ENCODE measurements around the gene EPB41L4B. TPM values are rescaled to one million over a fixed set of nuclear protein-coding genes. Genes with fewer than 3 reads are reported as not detected.
"Not testable (repeated sequence)": the region's sequence is repeated elsewhere in the genome, so short reads cannot be mapped to it uniquely, and the experiment has no call there.

The EPB41L4B gene
- 10 to 100 TPM; 13.4 to 17.3 (median 14.3) TPM for polyA plus RNA-seq (ENCODE audit: insufficient read length in 3 of 3)

GRCh38 chr9:109320742-109321448 lies at the start of gene EPB41L4B:
EPB41L4B (minus strand) TSS chr9:109321059; CDS start chr9:109320446, 613 bp downstream.
- peak in 1 of 3 donors; percentile 69 for DNase-seq (ENCODE audit: low read depth in 3 of 3, low spot score in 2 of 3)

- DNase-seq (ENCODE audit: low read depth in 3 of 3, low spot score in 2 of 3) = no peak
Observed at GRCh38 chr9:109369285-109369684, 48.4 kb upstream of the EPB41L4B start.

- DNase-seq (ENCODE audit: low read depth in 3 of 3, low spot score in 2 of 3) = no peak
Observed at GRCh38 chr9:109360771-109361170, 39.9 kb upstream of the EPB41L4B start.

- DNase-seq (ENCODE audit: low read depth in 3 of 3, low spot score in 2 of 3) = not testable (repeated sequence)
Observed at GRCh38 chr9:109358968-109359603, 38.2 kb upstream of the EPB41L4B start.

GRCh38 chr9:109355564-109356297 lies 34.9 kb upstream of the EPB41L4B start:
- no peak for DNase-seq (ENCODE audit: low read depth in 3 of 3, low spot score in 2 of 3)

GRCh38 chr9:109354190-109354589 lies 33.3 kb upstream of the EPB41L4B start:
- DNase-seq (ENCODE audit: low read depth in 3 of 3, low spot score in 2 of 3) = no peak

DNA sequence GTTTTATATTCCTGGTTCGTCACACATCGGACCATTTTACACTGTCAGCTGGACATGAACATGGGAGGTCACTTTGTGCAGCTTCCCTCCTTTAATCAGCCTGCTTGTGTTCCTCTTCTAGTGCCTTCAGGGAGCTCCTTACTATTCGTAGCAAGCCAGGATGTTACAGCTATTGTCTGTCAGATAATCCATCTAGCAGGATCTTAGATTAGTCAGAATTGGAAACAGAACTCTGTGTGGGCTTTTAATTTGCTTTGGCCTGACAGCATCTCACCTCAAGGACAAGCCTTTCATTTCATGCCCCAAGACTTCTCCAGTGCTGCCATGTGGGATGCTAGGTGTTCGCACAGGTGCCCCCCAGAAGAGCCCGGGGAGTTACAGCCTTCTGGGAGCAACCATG lies 30.2 kb upstream of the EPB41L4B start:
- DNase-seq (ENCODE audit: low read depth in 3 of 3, low spot score in 2 of 3) = no peak

GRCh38 chr9:109349421-109349846 lies 28.6 kb upstream of the EPB41L4B start:
- no peak for DNase-seq (ENCODE audit: low read depth in 3 of 3, low spot score in 2 of 3)

DNA sequence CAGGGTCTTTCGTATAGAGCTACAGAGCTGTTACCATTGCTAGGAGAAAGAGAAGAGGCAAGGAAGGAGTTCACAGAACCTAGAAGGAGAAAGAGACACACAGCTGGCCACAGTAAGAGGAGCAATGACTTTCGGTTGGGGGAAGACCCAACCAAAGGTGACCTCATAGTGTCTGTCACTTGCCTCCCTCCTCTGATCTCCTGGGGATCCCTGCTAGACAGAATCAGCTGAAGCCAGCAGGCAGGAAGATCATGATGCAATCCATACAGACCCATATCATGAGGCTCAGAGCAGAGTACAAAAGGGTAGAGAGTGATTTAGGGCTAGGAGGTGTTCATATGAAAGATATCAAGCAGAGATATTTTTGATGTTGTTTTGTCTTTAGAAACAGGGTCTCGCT lies 26.0 kb upstream of the EPB41L4B start:
- DNase-seq (ENCODE audit: low read depth in 3 of 3, low spot score in 2 of 3) = no peak

DNA sequence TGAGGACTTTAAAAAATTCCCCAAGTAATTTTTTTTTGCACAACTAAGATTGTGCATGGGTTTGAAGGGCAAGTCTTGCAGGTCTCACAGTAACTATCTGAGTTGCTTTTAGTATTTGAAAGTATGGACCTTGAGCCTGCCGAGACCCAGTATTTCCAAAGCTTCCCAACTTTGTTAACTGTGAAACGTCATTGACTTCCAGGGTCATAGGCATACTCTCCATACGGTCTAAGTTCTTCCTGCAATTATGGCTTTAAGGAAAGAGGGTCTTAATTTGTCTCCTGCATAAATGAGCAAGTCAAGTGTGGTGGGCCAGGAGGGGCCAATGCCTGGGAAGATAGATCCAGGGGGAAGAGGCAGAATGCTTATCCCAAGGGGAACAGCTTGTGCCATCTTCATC lies 24.0 kb upstream of the EPB41L4B start:
- no peak for DNase-seq (ENCODE audit: low read depth in 3 of 3, low spot score in 2 of 3)

GRCh38 chr9:109342878-109343277 lies 22.0 kb upstream of the EPB41L4B start:
- DNase-seq (ENCODE audit: low read depth in 3 of 3, low spot score in 2 of 3) = no peak

DNA sequence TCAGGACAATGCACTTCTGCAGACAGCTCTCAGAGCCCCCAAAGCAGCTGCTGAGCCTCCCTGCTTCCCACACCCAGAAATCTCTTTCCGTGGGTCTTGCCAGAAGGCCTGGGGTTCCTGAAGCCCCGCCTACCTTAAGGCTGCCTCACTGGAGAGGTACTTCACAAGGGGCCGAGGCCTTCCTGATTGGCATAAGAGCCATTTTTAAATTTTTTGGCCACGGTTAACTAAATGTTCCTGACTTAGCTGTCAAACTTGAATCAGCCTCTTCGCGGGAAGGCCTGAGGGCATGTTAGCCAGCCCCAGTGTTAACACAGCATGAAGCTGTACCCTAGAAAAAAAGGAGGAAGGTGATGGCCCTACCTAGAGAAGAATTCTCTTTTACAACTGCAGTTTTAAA lies 20.7 kb upstream of the EPB41L4B start:
- no peak for DNase-seq (ENCODE audit: low read depth in 3 of 3, low spot score in 2 of 3)

- not testable (repeated sequence) for DNase-seq (ENCODE audit: low read depth in 3 of 3, low spot score in 2 of 3)
Observed at GRCh38 chr9:109340979-109341378, 20.1 kb upstream of the EPB41L4B start.

GRCh38 chr9:109336409-109336808 lies 15.6 kb upstream of the EPB41L4B start:
- DNase-seq (ENCODE audit: low read depth in 3 of 3, low spot score in 2 of 3) = no peak

DNA sequence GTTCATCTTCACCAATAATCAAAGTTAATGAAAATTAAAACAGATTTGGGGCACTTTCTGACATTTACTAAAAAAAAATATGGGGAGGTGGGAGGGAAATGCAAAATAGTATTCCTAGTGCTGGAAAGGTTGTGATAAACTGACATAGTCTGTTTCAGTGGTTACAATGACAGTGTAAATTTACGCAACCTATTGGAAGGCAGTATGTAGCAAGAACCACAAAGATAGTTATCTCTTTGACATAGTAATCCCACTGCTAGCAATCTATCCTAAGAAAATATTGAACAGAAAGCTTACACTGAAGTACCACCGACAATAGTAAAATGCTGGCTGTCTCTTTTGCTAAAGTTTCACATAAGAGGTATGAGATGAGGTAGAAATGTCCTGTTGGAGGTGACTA lies 15.1 kb upstream of the EPB41L4B start:
- no peak for DNase-seq (ENCODE audit: low read depth in 3 of 3, low spot score in 2 of 3)

- no peak for DNase-seq (ENCODE audit: low read depth in 3 of 3, low spot score in 2 of 3)
Observed at GRCh38 chr9:109335121-109335520, 14.3 kb upstream of the EPB41L4B start.

GRCh38 chr9:109331353-109331752 lies 10.5 kb upstream of the EPB41L4B start:
- DNase-seq (ENCODE audit: low read depth in 3 of 3, low spot score in 2 of 3) = no peak

DNA sequence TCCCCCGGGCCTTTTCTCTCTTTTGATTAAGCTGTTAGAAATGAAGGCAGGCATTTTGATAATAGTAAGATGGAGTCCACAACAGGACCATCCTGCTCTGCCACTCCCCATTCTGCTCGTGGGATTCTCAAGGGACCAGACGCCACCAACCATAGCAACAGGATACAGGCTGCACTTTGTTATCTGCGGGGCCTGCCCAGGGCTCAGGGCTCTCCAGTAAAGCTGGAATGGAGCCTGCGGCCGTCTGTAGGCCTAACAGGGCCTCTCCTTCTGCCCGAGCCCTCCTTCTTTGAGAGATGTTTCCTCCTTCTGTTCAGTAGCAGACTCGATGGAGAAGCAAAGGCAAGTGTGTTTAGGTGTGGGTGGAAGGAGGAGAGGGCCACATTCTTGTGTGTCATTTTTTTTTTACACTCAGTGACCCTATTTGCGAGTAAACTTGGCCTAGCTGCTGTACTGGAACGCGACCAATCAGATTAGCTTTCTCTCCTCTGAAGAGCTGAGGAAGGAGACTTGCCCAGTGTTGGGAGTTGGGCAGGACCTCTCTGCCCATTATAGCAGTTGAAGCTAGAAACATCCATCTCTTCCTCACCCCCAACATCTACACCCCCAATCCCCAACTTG lies 8.9 kb upstream of the EPB41L4B start:
- DNase-seq (ENCODE audit: low read depth in 3 of 3, low spot score in 2 of 3) = no peak

DNA sequence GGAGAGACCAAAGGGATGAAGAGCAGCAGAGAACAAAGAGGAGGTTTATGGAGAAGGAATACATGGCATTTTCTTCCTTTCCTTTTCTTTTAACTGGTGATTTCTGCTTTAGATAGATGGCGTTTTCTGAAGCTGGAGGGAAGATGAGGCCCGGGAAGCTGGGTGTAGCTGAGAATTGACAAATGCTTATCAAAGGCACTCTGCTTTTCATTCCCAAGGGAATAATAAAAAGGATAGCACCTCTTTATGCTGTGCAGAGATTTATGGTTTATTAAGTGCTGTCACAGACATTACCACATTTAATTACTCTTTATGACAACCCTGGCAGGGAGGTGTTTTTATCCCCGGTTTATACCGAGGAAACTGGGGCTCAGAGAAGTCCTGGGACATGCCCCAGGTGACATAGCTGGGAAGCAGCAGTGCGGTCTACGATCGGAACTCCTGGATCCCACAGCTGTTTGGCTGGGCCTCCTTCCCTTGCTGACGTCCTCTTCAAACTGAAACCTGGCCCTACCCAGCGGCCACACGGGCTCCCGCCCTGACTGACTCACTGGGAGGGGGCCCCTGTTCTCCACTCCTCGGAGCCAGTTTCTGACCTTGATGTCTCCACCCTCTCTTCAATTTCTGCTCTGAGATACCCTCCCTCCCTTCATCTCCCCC lies 8.2 kb upstream of the EPB41L4B start:
- no peak for DNase-seq (ENCODE audit: low read depth in 3 of 3, low spot score in 2 of 3)

GRCh38 chr9:109325089-109325488 lies 4.2 kb upstream of the EPB41L4B start:
- DNase-seq (ENCODE audit: low read depth in 3 of 3, low spot score in 2 of 3) = no peak

DNA sequence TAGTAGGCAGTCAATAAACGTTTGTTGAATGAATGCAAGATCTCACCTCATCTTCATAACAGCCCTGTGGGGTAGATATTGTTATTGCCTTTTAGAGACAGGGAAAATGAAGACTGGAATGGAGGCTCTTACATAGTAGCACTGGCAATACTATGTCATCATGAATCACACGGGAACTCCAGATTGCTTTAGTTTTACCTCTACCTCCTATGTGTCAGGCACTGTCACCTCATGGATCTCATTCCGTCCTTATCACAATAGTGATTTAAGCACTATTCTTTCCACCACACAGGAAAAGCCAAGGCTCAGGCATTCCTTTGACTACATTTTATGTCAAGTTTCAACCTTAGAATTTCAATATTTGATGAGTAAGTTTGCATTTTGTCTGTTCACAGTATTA lies 2.9 kb upstream of the EPB41L4B start:
- no peak for DNase-seq (ENCODE audit: low read depth in 3 of 3, low spot score in 2 of 3)

Data from right renal cortex interstitium (tissue), 3 donors.